Skeletal muscle tissue (tissue), 4 donors: Measurements from ENCODE around the gene FAM204A. TPM values are rescaled to one million over a fixed set of nuclear protein-coding genes. Genes with fewer than 3 reads are reported as not detected.

Experiments used
- H3K27ac ChIP-seq: one replicate; pipeline ENCODE4 v1.7.0; 2013; ENCODE audit warnings: mild to moderate bottlenecking, low read depth, low read length, inconsistent platforms
- H3K27me3 ChIP-seq, 3 donors: one replicate each; pipeline ENCODE4 v1.7.0; 2013; ENCODE audit warnings: low read length in 3 of 3; ENCODE audit not compliant: control insufficient read depth in 3 of 3, insufficient read depth in 3 of 3
- H3K36me3 ChIP-seq, 3 donors: one replicate each; pipeline ENCODE4 v1.7.0; 2013; ENCODE audit warnings: low read length in 3 of 3; ENCODE audit not compliant: control insufficient read depth in 3 of 3, insufficient read depth in 3 of 3
- H3K4me1 ChIP-seq, 3 donors: one replicate each; pipeline ENCODE4 v1.7.0; 2013; ENCODE audit warnings: low read length in 3 of 3, mild to moderate bottlenecking in 3 of 3; ENCODE audit not compliant: control insufficient read depth in 3 of 3, insufficient read depth in 3 of 3
- H3K4me3 ChIP-seq, 3 donors: one replicate each; pipeline ENCODE4 v1.7.0; 2013; ENCODE audit warnings: low read length in 3 of 3
- H3K9ac ChIP-seq, 3 donors: one replicate each; pipeline ENCODE4 v1.7.0; 2013; ENCODE audit warnings: low read length in 3 of 3, mild to moderate bottlenecking in 3 of 3, moderate library complexity in 2 of 3, low read depth in 1 of 3
- H3K9me3 ChIP-seq, 3 donors: one replicate each; pipeline ENCODE4 v1.7.0; 2013; ENCODE audit warnings: low read length in 3 of 3; ENCODE audit not compliant: control insufficient read depth in 3 of 3
- total RNA-seq: library from RNA; depleted of rRNA; stranded (reverse); fragments of >200 nt; gene quantifications from one replicate; pipeline ENCODE4 v1.2.3, GENCODE V29; 2014
- donor health status: Osteomylitis.

FAM204A gene
- total RNA-seq, 1 donor from 2014 or later: 7.8 TPM

DNA sequence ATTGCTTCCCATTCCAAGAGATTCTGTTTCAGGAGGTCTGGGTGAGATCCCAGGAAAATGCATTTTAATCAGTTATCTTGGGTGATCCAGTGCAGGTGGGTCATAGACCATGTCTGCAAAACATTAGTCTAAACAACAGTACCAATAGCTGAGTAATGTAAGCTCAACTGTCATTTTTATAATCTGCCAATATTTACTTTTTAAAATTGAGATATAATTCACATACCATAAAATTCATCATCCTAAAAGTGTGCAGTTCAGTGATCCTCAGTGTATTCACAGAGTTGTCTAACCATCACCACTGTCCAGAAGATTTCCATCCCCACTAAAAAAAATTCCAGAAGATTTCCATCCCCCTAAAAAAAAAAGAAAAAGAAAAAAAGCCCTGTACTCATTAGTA, 51.0 kb downstream of the FAM204A start:
- Histone ChIP-seq H3K9ac (no peak overlapping the region), H3K9me3 (peaks cover 0 to 3% (median 2%) of the 10 kb centered on the region in 3 donors), H3K4me3 (no peak overlapping the region), H3K27ac (no peak overlapping the region), H3K27me3 (peaks cover 0 to 3% (median 0%) of the 10 kb centered on the region in 3 donors), H3K36me3 (no peaks in the 10 kb centered on the region), H3K4me1 (no peaks in the 10 kb centered on the region)

DNA sequence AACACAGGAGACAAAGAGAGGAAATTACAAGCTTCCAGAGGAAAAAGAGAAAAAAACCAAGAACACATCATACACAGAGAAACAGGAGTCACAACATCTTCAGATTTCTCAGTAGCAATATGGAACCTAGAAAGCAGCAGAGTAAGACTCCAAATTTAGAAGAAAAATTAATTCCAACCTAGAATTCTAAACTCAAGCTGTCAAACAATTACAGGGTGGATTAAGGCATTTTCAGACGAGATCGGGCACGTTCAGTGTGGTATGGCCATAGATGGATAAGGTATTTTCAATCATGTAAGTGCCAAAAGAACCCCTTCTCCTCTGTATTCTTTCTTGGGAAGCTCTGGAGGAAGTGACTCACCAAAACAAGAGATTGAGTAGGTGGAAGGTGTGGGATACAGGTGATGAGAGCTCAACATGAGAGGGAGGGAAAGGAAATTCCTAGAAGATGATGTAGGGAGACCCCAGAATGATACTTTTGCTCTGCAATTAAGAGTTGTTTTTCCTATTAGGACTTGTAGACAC, 51.6 kb downstream of the FAM204A start:
- no peaks in the 10 kb centered on the region for H3K4me1 ChIP-seq
- H3K9me3 ChIP-seq: peaks cover 0 to 3% (median 2%) of the 10 kb centered on the region in 3 donors
- peaks cover 2 to 9% (median 5%) of the 10 kb centered on the region in 3 donors for H3K27me3 ChIP-seq
- H3K36me3 ChIP-seq: no peaks in the 10 kb centered on the region
- no peak overlapping the region for H3K27ac ChIP-seq
- no peak overlapping the region for H3K9ac ChIP-seq
- no peak overlapping the region for H3K4me3 ChIP-seq

DNA sequence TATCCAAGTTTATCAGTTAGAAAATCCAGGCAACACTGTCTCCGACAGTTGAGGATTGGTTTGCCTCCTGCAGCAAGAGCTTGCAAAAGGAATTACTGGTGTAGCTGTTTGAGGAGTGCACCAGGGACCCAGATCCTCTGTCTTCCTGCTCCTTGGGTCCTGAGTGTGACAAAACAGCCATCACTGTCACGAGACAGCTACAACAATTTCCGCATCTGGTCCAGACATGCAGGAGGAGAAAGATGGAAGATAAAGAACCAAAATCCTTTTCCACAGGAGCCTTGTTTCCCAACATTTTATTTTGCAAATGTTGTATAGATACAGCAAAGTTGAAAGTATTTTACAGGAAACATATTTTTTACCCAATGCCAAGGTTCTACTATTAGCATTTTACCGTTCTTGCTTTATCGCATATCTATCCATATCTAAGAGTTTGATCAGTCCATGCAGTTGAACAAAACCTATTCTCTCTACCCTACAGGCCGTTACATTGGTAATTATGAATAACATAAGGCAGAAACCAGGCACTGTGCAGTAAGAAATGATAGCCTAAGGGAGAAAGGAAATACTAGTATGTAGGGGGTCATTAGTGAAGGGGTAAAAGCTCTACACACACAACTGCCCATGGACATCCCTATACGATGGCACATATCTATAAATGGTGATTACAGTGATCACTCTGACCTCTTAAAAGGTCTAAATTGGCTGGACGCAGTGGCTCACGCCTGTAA, 54.9 kb downstream of the FAM204A start:
- Histone ChIP-seq H3K36me3 (no peaks in the 10 kb centered on the region), H3K9me3 (peaks cover 0 to 3% (median 2%) of the 10 kb centered on the region in 3 donors), H3K4me3 (no peak overlapping the region), H3K4me1 (no peaks in the 10 kb centered on the region), H3K9ac (no peak overlapping the region), H3K27me3 (peaks cover 5 to 24% (median 13%) of the 10 kb centered on the region in 3 donors), H3K27ac (no peak overlapping the region)

DNA sequence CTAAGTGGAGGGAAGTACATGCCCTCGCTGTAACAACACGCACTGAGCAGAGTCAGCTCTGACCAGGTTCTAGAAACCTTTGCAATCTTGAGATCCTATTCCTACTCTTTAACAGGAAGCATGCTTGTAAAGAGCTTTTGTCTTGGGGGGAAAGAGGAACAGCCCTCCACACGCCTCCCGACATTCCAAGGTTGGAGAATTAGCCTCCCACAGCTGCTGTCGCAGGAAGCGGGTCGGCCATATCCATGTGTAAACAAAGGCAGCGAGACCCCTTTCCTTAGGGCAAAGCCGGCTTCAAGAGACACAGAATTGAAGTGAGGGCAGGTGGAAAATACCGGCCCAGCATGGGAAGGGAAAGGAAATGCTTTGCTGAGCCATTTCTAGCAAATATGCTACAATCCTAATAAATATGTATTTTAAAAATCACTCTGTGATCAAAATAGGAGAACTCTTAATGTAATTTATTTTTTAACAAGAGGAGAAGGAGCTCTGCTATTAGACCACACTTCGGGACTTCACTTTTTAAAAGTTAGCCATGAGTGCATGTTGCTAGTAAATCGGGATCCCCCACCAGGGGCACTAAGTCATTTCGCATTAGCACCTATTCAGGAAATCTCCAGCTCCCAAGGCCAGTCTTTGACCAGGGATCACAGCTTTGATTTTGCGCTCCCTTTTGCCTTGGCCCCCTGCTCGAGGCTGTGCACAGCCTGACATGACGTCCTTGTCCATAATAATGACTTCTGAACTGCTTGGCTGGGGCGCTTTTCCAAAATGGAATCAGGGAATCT, 55.9 kb downstream of the FAM204A start:
- H3K27ac ChIP-seq: no peak overlapping the region
- H3K9ac ChIP-seq: no peak overlapping the region
- H3K36me3 ChIP-seq: no peaks in the 10 kb centered on the region
- peaks cover 5 to 24% (median 17%) of the 10 kb centered on the region in 3 donors for H3K27me3 ChIP-seq
- H3K9me3 ChIP-seq: peaks cover 0 to 3% (median 2%) of the 10 kb centered on the region in 3 donors
- H3K4me3 ChIP-seq: no peak overlapping the region
- no peaks in the 10 kb centered on the region for H3K4me1 ChIP-seq

DNA sequence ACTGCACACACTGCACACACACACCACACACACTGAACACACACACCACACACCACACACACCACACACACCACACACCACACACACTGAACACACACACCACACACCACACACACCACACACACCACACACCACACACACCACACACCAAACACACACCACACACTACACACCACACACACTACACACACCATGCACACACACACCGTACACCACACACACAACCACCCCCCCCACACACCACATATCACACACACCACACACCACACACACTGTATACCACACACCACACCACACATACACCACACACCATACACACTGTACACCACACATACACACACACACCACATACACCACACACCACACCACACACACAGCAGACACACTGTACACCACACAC, 59.5 kb downstream of the FAM204A start:
- Histone ChIP-seq H3K27ac (no peak overlapping the region), H3K36me3 (no peaks in the 10 kb centered on the region), H3K9me3 (peaks cover 2 to 5% (median 4%) of the 10 kb centered on the region in 3 donors), H3K4me1 (no peaks in the 10 kb centered on the region), H3K27me3 (peaks cover 5 to 24% (median 17%) of the 10 kb centered on the region in 3 donors), H3K9ac (no peak overlapping the region), H3K4me3 (no peak overlapping the region)

DNA sequence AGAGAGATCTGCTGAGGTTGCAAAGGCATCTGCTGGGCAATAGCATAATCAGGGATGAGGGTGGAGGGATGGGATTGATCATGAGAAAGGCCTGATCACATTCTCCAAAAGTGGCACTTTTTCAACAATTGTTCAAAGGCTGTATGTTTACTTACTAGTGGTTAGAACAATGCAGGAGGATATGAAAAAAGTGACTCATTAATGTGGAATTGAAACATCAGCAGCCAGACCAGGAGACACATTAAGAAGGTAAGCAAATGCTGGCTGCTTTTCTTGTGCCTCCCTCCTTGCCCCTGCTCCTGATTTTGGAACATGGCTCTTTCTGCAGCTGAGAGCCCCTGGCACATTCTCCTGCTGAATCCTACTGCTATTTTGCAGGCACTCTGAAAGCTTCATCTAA, 63.5 kb downstream of the FAM204A start:
- Histone ChIP-seq H3K9me3 (peaks cover 4 to 6% (median 5%) of the 10 kb centered on the region in 3 donors), H3K9ac (no peak overlapping the region), H3K36me3 (no peaks in the 10 kb centered on the region), H3K27me3 (peaks cover 0 to 12% (median 4%) of the 10 kb centered on the region in 3 donors), H3K4me3 (no peak overlapping the region), H3K4me1 (no peaks in the 10 kb centered on the region), H3K27ac (no peak overlapping the region)

DNA sequence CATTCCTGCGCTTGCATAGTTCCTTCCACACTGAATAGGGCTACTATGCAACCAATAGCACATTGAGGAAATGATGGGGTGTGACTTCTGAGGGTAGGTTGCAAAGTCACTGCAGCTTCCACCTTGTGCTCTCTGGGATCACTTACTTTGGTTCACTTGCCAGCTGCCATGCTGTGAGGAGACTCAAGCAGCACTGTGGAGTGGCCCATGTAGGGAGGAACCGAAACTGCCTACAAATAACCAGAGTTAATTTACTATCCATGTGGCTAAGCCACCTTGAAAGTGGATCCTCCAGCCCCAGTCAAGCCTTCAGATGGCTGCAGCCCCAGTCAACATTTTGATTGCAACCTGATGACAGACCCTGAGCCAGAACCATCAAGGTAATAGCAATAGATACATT, 64.3 kb downstream of the FAM204A start:
- H3K27ac ChIP-seq: no peak overlapping the region
- no peaks in the 10 kb centered on the region for H3K36me3 ChIP-seq
- peaks cover 4 to 6% (median 5%) of the 10 kb centered on the region in 3 donors for H3K9me3 ChIP-seq
- H3K27me3 ChIP-seq: peaks cover 0 to 5% (median 0%) of the 10 kb centered on the region in 3 donors
- no peak overlapping the region for H3K4me3 ChIP-seq
- no peak overlapping the region for H3K9ac ChIP-seq
- no peaks in the 10 kb centered on the region for H3K4me1 ChIP-seq

DNA sequence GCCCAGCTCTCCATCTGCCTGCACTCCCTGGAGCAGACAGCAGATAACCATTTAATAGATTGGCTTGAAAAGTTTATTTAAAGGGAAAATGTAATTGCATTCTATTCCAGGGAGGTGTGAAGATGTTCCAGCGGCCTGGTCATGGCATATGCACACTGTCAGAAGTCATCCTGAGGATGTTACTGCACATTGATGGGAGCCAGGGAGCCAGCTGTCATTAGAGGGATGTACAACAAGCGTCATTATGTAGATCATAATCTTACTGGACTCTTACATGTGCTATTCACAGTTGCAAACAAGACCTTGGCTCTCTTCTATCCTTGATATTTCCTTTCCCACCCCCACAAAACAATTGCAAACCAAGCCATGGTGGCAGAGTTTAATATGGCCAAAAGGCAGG, 65.4 kb downstream of the FAM204A start:
- Histone ChIP-seq H3K9me3 (peaks cover 4 to 6% (median 5%) of the 10 kb centered on the region in 3 donors), H3K27ac (no peak overlapping the region), H3K9ac (no peak overlapping the region), H3K27me3 (no peaks in the 10 kb centered on the region), H3K36me3 (no peaks in the 10 kb centered on the region), H3K4me3 (no peak overlapping the region), H3K4me1 (no peaks in the 10 kb centered on the region)

DNA sequence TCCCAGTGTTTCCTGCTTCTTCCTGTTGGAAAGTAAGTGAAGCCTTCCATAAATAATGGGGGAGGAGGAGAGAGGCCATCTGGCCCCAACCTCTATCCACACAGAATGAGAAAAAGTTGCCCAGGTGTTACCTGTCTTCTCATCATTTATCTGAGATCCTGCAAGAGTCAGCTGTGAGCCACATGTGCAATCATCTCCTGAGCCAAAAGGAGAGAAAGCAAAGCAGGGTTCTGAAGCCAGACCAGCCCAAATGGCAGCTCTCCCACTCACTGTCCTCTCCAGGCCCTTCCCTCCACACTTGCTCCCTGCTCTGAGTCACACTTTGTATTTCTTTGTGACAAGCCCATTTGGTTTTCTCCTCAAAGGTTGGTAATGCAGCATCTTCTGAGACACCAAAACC, 65.9 kb downstream of the FAM204A start:
- Histone ChIP-seq H3K27ac (no peak overlapping the region), H3K9me3 (peaks cover 4 to 6% (median 5%) of the 10 kb centered on the region in 3 donors), H3K36me3 (no peaks in the 10 kb centered on the region), H3K27me3 (peaks cover 0 to 4% (median 0%) of the 10 kb centered on the region in 3 donors), H3K9ac (no peak overlapping the region), H3K4me3 (no peak overlapping the region), H3K4me1 (no peaks in the 10 kb centered on the region)

DNA sequence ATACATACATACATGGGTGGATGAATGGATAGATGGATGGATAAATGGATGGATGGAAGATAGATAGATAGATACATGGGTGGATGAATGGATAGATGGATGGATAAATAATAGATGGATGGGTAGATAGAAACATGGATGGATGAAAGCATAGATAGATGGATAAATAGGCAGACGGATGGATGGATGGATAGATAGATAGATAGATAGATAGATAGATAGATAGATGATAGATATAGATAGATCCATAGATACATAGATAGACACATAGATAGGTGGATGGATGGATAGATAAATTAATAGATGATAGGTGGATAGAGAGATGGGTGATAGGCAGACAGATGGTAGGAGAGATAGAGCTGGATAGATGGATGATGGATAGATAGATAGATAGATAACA, 68.5 kb downstream of the FAM204A start:
- H3K27ac ChIP-seq: no peak overlapping the region
- no peaks in the 10 kb centered on the region for H3K4me1 ChIP-seq
- peaks cover 0 to 10% (median 0%) of the 10 kb centered on the region in 3 donors for H3K27me3 ChIP-seq
- H3K9ac ChIP-seq: no peak overlapping the region
- H3K9me3 ChIP-seq: peaks cover 4 to 6% (median 5%) of the 10 kb centered on the region in 3 donors
- H3K36me3 ChIP-seq: no peaks in the 10 kb centered on the region
- H3K4me3 ChIP-seq: no peak overlapping the region
